ENCODE data around the gene TTC9C. TPM values are rescaled to one million over a fixed set of nuclear protein-coding genes. Genes with fewer than 3 reads are reported as not detected.

Gene TTC9C
- total RNA-seq, result 32.1 and 37.5 TPM in 2 replicates

GRCh38 chr11:62728171-62728988 is at the start of gene TTC9C:
Gene TTC9C, plus strand, starts transcription at chr11:62728486. Its CDS starts 363 bp downstream, at chr11:62728849.

GRCh38 chr11:62678770-62679696 is 49.3 kb upstream of the TTC9C start, which contains the start of gene UBXN1:
Gene UBXN1, minus strand, starts transcription at chr11:62679073. Its CDS starts 150 bp downstream, at chr11:62678923.

DNA sequence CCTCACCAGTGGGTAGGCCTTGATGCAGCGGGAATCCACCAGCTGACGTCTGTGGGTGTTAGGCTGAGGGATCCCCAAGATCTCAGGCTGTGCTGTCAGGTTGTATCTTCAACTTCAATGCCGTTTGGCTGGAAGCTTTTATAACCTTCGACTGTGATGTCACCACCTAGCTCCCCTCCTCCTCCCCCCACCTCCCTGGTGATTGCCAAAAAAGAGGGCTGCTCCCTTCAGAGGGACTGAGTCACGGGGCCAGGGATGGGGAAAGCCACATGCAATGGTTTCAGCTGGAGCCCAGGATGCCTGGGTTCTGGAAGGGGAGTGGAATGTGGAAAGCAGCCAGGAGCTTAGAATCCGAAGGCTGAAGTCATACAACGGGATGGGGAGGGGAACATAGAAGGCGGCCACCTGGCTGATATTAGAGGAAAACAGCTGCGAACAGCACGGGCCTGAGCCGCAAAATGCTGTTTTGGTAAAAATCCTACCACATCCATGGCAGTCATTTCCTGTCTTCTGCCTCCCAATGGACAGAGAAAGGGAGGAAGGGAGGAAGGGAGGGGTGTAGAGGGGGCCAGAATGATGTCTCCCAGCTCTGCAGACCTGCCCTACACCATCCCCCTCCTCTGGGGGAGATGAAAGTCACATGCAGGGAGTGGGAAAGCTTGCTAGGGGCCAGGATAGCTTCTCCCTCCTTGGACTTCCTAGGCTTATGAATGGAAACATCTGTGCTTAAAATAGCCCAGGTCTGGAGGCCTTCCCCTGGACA is 38.7 kb upstream of the TTC9C start, which contains the start of gene LRRN4CL:
TSS of gene LRRN4CL (minus strand) at position 110 of the 763 bp plus-strand sequence. CDS start 1,022 bp downstream, outside the sequence.

DNA sequence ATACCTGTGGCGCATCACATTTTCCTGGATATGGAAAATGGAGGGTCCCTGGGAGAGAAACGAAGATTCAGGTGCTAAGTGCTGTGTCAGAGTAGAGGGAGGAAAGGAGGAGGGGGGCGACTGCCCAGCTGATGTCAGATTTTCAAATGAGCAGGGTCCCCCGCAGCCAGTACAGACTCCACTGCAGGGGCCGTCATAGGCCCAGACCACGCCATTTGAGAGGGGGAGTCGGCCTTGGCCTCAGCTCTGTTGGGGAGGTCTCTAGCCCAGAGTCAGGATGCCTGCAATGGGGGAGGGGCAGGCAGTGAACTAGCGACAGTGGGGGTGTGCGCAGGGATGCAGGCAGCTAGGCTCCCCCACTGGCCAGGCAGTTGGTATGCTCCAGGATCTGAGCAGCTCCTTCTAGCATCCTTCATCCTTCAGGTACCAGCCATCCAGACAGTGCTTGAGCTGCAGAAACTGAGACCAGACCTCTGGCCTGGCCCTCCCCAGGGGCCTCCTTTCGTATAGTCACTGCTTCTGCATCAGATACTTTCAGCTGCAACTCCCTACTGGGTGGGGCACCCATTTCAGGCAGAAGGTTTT is 20.9 kb upstream of the TTC9C start, which contains the start of the genes BSCL2 and GNG3:
TSS of gene BSCL2 (minus strand) at position 148 of the 585 bp plus-strand sequence. CDS start 229 bp downstream, outside the sequence.
TSS of gene GNG3 (plus strand) at position 400 of the 585 bp plus-strand sequence. CDS start 620 bp downstream, outside the sequence.

GRCh38 chr11:62727165-62727871 is 968 bp upstream of the TTC9C start, which contains the start of gene HNRNPUL2:
Gene HNRNPUL2, minus strand, starts transcription at chr11:62727457. Its CDS starts 301 bp downstream, at chr11:62727156.

DNA sequence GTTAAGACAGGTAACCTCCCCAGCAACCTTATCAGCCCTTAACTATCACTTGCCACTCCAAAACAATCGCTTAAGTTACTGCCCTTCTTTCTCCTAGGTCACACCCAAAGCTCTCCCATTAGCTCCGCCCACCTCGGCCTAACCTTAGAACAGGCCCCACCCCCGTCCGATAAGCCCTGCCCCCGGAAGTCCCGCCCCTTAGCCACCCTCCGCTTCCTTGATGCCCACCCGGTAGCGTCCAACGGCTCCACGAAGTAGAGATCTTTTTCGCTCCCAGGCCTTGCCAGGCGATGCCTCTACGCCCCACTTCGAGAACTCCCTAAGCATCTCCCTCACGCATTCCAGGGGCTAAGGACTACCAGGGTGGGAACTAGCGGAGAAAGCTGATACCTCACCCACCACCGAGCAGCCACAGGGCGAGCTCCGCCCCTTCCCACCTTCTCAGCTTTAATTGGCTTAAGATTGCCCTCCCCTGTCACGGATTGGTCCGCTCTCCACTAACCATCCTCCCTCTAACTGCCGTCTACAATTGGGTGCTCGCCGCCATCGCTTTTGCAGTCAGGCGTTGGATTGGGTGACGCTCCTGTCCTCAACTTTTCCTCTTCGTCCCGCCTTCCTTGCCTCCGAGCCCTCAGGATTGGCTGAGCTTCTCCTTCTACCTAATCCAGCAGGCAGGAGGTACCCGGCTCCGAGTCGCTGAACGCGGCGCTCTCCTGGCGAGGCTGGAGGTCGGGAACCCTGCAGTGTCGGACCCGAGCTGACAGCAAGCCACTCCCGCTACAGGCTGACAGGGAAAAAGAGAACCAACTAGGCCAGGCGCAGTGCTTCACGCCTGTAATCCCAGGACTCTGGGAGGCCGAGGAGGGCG is 25.7 kb downstream of the TTC9C start, which contains the start of gene ZBTB3:
TSS of gene ZBTB3 (minus strand) at position 425 of the 868 bp plus-strand sequence. CDS start 496 bp downstream, outside the sequence.

GRCh38 chr11:62771144-62772021 is 43.1 kb downstream of the TTC9C start, which contains the start of gene TAF6L:
Gene TAF6L, plus strand, starts transcription at chr11:62771396. Its CDS starts 4,388 bp downstream, at chr11:62775784.

GRCh38 chr11:62787005-62787759 is 58.9 kb downstream of the TTC9C start, which contains the start of gene TMEM179B:
Gene TMEM179B, plus strand, starts transcription at chr11:62787402. Its CDS starts 30 bp downstream, at chr11:62787432.

Other genes with a start within 250 kb of the TTC9C start
- 374 and 612 TPM in 2 replicates for gene AHNAK, start 181.7 kb upstream of the TTC9C start, total RNA-seq
- gene EEF1G, start 154.6 kb upstream of the TTC9C start, total RNA-seq, result 1,289 and 1,470 TPM in 2 replicates
- gene TUT1, start 137.0 kb upstream of the TTC9C start, total RNA-seq, result 6.8 and 14.1 TPM in 2 replicates
- gene MTA2, start 126.6 kb upstream of the TTC9C start, total RNA-seq, result 88.7 and 132 TPM in 2 replicates
- gene EML3, start 115.7 kb upstream of the TTC9C start, total RNA-seq, result 24.4 and 37.3 TPM in 2 replicates
- 1.1 and 5.7 TPM in 2 replicates for gene ROM1, start 115.2 kb upstream of the TTC9C start, total RNA-seq
- gene B3GAT3, start 106.5 kb upstream of the TTC9C start, total RNA-seq, result 55.9 and 75.9 TPM in 2 replicates
- gene GANAB, start 81.9 kb upstream of the TTC9C start, total RNA-seq, result 213 and 293 TPM in 2 replicates
- 26.9 and 30.3 TPM in 2 replicates for gene INTS5, start 75.2 kb upstream of the TTC9C start, total RNA-seq
- gene C11orf98, start 63.3 kb upstream of the TTC9C start, total RNA-seq, result 46.0 and 120 TPM in 2 replicates
- gene CSKMT, start 63.2 kb upstream of the TTC9C start, total RNA-seq, result 4.9 and 6.3 TPM in 2 replicates
- gene UQCC3, start 56.8 kb upstream of the TTC9C start, total RNA-seq, result 8.1 and 16.0 TPM in 2 replicates
- gene LBHD1, start 56.2 kb upstream of the TTC9C start, total RNA-seq, result 4.1 and 6.0 TPM in 2 replicates
- gene UBXN1, start 49.4 kb upstream of the TTC9C start, total RNA-seq, result 130 and 271 TPM in 2 replicates
- gene LRRN4CL, start 39.0 kb upstream of the TTC9C start, total RNA-seq, result 0.16 and 0.38 TPM in 2 replicates
- gene BSCL2, start 21.1 kb upstream of the TTC9C start, total RNA-seq, result 38.5 and 73.0 TPM in 2 replicates
- not detected in 2 replicates for gene GNG3, start 20.8 kb upstream of the TTC9C start, total RNA-seq
- 12.0 and 14.0 TPM in 2 replicates for gene HNRNPUL2, start 1.0 kb upstream of the TTC9C start, total RNA-seq
- 8.5 and 17.1 TPM in 2 replicates for gene ZBTB3, start 25.7 kb downstream of the TTC9C start, total RNA-seq
- gene POLR2G, start 33.1 kb downstream of the TTC9C start, total RNA-seq, result 110 and 131 TPM in 2 replicates
- 20.4 TPM in 2 replicates for gene TAF6L, start 42.9 kb downstream of the TTC9C start, total RNA-seq
- gene TMEM179B, start 58.9 kb downstream of the TTC9C start, total RNA-seq, result 63.1 and 78.8 TPM in 2 replicates
- 27.4 and 38.3 TPM in 2 replicates for gene TMEM223, start 63.5 kb downstream of the TTC9C start, total RNA-seq
- 25.4 and 30.7 TPM in 2 replicates for gene NXF1, start 77.0 kb downstream of the TTC9C start, total RNA-seq
- 28.8 and 36.9 TPM in 2 replicates for gene STX5, start 103.6 kb downstream of the TTC9C start, total RNA-seq
- not detected in 2 replicates for gene TEX54, start 104.4 kb downstream of the TTC9C start, total RNA-seq
- 46.3 and 77.6 TPM in 2 replicates for gene WDR74, start 111.1 kb downstream of the TTC9C start, total RNA-seq
- gene SLC3A2, start 152.4 kb downstream of the TTC9C start, total RNA-seq, result 188 and 230 TPM in 2 replicates
- not detected in 2 replicates for gene CHRM1, start 192.9 kb downstream of the TTC9C start, total RNA-seq

All from mesangial cell (primary cell).